NT2/D1 (cell line): ENCODE results near the gene NDUFS4.

Experiments
- YY1 ChIP-seq: IDR thresholded peaks from 2 replicates; pipeline ENCODE4 v1.6.1; 2011; ENCODE audit not compliant: insufficient read length, insufficient read depth
- ZNF274 ChIP-seq: IDR thresholded peaks from 2 replicates; pipeline ENCODE4 v1.6.1; 2011; ENCODE audit warnings: mild to moderate bottlenecking, low read depth, low read length

- no peak for TF ChIP-seq YY1
- TF ChIP-seq ZNF274: no peak
These were observed 54.0 kb downstream of the NDUFS4 start for GRCh38 chr5:53614376-53614885.
